Measurements from ENCODE around the gene ADAMTSL1.

ADAMTSL1 gene, protein sequence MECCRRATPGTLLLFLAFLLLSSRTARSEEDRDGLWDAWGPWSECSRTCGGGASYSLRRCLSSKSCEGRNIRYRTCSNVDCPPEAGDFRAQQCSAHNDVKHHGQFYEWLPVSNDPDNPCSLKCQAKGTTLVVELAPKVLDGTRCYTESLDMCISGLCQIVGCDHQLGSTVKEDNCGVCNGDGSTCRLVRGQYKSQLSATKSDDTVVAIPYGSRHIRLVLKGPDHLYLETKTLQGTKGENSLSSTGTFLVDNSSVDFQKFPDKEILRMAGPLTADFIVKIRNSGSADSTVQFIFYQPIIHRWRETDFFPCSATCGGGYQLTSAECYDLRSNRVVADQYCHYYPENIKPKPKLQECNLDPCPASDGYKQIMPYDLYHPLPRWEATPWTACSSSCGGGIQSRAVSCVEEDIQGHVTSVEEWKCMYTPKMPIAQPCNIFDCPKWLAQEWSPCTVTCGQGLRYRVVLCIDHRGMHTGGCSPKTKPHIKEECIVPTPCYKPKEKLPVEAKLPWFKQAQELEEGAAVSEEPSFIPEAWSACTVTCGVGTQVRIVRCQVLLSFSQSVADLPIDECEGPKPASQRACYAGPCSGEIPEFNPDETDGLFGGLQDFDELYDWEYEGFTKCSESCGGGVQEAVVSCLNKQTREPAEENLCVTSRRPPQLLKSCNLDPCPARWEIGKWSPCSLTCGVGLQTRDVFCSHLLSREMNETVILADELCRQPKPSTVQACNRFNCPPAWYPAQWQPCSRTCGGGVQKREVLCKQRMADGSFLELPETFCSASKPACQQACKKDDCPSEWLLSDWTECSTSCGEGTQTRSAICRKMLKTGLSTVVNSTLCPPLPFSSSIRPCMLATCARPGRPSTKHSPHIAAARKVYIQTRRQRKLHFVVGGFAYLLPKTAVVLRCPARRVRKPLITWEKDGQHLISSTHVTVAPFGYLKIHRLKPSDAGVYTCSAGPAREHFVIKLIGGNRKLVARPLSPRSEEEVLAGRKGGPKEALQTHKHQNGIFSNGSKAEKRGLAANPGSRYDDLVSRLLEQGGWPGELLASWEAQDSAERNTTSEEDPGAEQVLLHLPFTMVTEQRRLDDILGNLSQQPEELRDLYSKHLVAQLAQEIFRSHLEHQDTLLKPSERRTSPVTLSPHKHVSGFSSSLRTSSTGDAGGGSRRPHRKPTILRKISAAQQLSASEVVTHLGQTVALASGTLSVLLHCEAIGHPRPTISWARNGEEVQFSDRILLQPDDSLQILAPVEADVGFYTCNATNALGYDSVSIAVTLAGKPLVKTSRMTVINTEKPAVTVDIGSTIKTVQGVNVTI (N-terminal part only)

DNA sequence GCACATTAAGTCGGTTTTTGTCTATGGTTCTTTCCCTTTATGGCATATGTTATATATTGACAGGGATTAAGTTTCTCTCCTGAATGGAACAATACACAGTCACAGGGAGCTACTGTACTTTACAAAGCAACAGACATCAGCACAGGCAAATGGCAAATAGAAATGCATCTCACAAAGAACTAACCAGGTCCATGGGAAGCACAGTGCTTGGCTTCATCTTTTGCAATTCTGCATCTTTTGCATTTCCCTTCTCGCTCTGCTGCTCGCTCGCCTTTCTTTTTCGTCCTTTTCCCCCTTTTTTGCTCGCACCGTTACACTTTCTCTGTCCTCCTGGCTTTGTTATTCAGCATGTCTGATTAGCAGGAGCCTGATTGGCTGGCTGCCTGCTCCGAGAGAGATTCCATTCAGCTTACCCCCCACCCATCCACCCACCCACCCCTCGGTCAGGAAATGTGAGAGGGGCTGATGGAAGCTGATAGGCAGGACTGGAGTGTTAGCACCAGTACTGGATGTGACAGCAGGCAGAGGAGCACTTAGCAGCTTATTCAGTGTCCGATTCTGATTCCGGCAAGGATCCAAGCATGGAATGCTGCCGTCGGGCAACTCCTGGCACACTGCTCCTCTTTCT, at the start of gene ADAMTSL1:
TSS of gene ADAMTSL1 (plus strand) at position 502 of the 628 bp plus-strand sequence. CDS start at position 582, 80 bp downstream.
- DNase-seq, result no peak

DNA sequence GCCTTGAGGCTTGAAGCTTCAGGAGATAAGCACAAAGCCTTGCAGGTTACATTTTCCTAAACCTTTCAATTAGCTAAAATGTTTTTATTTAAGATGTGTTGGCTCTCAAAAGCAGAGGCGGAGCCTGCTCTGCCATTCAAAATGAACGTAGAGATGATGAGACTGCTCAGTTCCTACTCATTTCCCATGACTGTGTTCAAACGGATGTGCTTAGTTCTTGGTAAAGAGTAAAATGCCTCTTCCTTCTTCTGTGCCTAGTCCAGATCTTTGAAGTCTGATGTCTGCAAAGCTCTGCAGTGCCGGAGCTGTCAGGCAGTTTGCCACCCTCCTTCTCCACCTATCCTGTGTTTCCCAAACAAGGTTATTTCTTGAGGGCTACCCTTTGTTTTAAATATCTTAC, 46.3 kb upstream of the ADAMTSL1 start:
- peak; percentile 18 for DNase-seq

DNA sequence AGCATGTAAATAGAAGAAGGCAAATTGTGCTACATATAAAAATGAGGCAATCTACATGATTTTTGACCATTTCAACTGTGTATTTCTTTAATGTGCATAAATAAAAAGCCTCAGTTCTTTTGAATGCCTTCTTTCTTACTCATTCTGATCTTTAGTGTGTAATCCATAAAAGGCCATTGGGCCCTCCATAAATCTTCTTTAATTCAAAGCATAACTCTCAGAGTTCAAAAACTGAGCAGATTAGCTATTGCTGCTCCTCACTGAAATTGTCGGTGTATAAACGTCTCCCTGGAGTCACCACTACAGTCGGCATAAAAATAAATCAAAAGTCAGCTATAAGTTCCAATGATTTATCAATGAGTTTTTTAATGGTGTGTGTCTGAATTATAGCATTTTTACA, 45.3 kb upstream of the ADAMTSL1 start:
- DNase-seq, result no peak

DNA sequence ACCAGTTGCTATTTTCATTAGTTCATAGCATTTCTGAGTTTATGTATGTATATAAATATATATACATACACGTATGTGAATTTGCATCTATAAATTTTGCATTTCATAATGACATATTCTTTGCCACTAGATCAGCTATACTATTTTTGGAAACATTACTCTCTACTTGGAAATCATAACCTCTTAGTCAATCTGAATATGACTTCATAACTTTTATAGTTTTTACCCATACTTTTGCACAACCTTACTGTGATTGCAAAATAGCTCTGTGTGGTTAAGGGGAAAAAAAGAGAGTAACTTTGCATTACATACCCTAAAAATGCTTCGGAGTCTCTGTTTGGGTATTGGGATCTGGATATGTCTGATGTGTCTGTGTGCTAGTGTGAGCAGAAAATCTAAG, 44.9 kb upstream of the ADAMTSL1 start:
- DNase-seq, result peak; percentile 84

DNA sequence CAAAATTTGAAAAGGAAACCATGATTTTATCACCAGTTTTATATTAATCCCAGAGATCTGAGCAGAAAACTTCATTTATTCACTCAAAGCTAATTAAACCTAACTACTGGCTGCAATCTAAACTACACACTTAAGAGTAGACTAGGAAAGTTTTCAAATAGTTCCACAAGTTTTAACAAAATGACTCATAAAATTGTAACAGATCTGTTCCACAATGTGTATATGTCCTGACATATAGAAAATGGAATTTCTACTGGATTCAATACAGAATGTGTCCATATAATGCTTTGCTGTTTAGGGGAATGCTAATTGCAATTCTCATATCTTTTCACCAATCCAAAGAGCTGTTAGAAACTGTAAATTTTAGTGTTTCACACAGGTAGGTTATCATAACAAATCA, 40.3 kb upstream of the ADAMTSL1 start:
- DNase-seq, result no peak

DNA sequence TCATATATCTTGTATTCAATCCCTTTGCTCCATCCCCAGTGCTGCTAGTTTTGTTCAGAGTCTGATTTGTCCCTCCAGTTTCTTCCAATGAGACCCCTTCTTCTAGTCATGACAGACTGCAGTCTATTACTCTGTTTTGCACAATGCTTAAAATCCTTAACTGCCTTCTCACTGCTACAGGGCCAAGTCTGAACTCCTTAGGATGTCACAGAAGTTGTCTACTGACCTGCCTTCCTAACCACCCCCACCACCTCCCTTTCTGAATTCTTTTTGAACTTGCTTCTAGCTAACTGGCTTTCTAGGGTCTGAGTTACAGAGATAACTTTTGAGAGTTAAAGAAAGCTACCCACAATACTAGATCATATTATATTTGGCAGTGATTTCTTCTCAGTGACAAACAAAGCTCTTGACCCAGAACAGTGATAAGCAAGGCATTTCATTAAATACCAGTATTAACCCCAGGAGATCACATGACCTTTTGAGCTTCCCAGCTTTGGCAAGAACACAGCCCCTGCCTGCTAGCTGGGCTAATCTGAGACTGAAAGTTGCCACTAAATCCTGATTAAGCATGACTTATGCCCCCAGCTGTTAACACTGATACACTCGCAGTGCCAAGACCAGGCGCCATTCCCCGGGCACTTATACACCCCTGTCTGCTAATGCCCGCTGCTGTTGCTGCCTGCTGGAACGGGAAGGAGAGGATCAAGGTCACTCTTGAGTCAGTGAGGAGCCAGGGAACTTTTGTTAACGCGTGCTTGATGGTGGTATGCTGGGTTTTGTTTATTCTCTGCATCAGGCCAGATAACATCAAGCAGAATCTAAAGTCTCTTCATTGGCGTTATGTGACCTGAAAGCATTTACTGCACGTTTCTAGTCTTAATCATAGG, 36.4 kb upstream of the ADAMTSL1 start:
- no peak for DNase-seq

DNA sequence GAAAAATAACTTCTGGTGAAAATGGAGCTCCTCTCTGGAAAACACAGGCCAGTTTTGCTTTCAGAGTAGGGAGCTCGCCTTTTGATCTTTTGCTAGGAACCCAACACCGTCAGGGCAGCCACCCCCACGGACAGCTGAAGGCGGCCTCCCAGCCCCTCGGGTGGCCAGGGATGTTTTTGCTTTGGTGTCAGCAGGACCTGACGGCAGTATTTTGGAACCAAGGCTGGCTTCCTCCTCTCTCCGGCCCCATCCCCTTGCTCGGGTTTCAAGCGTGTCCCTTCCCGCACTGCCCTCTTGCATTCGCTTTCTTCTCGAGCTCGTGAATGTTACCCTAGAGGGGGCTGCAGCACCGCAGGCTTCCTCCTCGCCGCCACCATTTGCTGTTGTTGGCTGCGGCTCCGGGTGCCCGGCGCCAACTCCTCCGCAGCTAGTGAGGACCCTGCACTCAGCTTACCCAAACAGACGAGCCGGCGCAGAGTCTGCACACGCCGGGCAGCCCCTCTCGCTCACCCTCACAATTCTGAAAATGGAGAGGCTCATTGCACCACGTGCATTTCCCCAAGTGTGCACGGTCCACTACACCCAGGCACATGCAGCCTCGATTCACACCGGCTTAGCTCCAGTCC, 35.5 kb upstream of the ADAMTSL1 start:
- no peak for DNase-seq

DNA sequence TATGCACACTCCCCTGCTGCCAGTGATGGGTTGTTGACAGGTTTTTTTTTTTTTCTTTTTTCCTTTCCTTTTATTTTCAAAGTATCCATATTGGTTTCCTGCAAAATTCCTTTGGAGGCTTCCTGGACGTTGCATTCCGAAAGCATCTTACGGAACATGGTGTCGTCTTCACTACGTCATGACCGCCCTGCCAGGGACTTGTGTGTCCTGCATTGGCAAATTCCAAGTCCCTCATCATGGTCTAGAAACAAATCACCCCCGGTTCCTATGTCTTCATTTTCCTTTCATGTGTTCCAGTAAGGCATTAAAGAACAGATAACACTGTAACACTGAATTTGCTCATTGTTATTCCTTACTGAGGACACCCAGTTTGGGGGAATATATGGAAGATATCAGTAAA, 35.0 kb upstream of the ADAMTSL1 start:
- no peak for DNase-seq

DNA sequence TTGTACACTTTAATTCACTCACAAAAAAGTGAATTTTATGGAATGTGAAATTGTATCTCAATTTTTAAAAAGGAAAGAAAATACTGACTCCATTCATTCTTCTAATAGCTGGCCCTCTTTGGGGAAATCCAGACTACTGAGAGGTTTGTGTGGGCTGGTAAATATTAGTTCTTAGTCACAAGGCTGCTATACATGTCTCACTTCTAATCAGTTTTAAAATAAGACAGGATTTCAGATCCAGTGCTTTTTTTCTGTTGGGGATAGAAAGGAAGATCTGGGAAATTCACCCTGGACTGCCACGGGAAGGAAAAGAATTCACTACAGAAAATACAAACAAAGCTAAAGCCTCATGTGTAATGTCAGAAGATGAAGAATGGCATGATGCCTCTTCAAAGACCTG, 32.7 kb upstream of the ADAMTSL1 start:
- DNase-seq, result no peak

DNA sequence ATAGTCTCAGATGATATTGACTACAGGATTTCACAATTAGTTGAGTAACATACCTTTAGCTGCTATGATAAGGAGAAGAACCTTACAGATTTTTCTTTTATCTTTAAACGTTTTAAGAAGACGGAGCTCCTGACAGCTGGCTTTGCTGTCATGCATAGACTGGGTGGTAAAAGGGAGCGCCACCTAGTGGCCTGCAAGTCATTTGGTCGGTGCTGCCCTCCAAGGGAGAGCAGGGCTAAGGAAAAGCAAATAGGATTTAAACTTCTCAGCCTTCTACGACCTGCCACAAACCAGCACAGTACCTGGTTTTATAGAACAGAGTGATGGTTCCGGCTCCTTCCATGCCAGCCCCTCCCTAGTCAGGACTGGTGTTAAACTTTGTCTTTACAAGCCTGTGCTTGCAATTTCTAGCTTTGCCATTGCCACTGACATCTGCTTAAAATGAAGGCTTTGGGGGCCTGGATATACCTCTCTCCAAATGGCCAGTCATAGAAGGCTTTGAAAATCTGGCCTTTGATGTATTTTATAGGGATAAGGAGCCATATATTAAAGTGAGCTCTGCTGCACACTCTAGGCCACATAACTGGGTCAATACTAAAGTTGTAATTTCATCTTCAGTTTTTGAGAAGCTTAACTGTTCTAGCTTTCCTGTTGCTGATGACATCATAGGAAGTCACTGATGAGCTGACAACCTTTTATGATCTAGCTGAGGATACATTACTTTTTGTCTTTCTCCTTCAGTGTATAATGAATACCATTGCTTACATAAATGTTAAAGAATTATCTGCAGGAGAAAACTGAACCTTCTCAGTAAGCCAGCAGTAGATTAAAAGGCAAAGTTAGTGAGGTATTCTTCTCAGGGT, 31.1 kb upstream of the ADAMTSL1 start:
- peak; percentile 53 for DNase-seq

DNA sequence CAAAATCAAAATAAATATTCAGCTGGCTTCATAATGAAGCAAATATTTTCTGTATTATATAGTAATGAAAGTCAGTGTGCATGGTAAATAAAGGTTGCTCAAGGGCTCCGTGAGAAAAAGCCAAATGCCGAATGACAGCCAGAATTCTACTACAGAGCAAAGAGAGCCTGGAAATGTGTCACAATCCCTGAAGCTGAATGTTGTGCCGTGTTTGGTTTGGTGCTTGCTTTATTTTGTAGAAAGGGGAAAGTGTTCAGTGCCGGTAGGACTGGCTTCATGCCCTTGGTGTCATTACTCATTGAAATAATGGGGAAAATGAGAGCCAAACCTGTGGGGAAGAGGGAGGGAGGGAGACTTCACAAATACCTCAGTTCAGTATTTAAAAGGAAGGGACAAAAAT, 26.8 kb upstream of the ADAMTSL1 start:
- no peak for DNase-seq

DNA sequence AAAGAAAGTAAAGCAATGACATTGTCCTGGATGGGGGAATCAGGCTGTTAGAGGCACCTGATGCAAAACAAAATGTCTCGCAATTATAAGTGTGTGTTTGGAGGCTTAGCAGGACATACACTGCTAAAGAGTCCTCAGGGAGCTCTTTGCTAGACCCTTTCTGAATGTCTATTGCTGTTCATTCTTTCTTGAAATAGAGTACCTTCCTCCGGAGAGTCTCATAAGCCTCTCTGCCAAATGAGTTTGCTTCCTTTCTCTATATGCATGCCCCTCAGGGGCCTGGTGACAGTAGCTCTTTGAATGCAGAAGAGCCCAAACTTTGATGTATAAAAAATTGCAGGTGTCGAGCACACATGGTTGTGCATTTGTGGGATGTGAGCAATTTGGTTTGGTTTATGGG, 26.4 kb upstream of the ADAMTSL1 start:
- DNase-seq, result no peak

DNA sequence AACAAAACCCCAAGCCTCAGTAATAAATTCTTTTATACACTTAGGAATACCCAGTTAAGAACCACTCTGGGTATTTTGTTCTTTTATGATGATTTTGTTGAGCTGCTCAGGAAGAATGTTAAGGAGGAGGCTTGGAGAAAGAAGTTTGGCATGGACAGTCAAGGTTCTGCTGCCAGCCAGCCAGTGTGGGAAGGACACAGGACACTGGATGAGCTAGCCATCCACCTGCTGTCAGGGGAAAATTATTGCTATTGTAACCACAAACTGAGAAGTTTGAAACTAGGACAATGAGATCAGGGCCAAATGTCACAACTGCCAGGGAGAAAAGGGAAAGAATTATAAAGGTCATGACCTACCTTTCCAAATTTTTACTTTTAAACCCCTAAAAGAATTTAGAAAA, 25.9 kb upstream of the ADAMTSL1 start:
- DNase-seq, result no peak

DNA sequence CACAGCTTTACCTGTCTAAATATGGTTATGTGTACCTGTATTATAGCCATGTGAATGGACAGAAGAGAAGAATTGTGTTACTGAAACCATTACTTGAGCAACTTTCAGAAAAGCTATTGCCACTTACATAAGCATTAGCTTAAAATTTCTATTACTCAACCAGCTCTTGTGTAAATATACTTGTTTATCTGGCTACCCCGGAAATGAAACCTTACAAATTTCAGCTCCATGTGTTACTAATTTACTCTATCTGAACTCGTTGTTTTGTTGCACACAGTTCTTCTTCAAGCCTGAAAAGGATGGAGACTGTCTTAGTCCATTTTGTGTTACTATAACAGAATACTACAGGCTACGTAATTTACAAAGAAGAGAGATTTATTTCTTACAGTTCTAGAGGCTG, 22.5 kb upstream of the ADAMTSL1 start:
- no peak for DNase-seq

DNA sequence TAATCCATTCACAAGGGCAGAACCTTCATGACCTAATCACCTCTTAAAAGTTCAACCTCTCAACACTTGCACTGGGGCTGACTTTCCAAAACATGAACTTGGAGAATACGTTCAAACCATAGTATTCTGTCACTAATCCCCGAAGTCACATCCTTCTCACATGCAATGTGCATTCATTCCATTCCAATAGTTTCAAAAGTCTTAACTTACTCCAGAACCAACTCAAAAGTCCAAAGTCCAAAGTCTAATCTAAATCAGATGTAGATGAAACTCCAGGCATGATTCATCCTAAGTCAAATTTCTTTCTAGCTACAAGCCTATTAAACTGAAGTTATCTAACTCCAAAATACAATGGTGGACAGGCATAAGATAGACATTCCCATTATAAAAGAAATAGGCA, 21.7 kb upstream of the ADAMTSL1 start:
- DNase-seq, result no peak

DNA sequence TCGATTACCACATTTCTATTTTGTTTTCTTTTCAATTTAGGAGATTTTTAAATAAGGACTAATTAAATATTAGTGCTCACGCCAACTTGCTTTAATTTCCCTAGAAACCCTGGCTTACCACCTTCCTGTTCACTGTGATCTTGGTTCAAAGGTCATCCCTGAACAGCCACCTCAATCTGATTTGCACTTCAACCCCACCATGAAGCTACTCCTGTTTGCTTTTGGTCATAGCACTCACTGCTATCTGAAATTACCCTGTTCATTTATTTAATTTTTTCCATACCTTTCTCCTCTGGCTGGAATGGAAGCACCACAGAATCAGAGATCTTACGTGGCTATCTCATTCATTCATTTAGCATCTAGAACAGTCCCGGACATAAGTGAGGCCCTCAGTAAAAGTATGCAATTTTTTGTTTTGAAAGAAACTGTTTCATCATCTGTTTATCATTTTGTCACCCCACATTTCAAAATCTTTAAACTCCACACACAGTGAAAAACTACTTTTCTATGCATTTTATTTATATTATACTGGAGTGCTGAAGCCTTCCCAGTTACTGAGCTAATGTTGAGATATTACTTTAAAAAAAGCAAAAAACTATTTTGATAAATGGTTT, 17.2 kb upstream of the ADAMTSL1 start:
- no peak for DNase-seq

DNA sequence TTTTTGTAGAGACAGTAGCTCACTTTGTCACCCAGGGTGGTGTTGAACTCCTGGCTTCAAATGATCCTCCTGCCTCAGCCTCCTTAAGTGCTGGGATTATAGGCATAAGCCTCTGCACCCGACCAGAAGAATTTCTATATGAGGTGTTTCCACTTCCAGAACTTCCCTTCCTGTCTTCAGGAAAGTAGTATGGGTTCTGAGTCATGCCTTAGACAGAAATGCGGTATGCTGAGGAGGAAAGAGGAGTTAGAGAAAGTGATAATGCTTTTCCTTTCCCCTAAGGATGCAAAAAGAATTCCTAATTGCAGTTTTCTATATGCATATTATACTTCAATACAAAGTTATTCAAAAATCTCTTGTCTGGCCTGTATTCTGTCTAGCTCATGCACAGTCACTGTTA, 16.4 kb upstream of the ADAMTSL1 start:
- DNase-seq, result no peak

DNA sequence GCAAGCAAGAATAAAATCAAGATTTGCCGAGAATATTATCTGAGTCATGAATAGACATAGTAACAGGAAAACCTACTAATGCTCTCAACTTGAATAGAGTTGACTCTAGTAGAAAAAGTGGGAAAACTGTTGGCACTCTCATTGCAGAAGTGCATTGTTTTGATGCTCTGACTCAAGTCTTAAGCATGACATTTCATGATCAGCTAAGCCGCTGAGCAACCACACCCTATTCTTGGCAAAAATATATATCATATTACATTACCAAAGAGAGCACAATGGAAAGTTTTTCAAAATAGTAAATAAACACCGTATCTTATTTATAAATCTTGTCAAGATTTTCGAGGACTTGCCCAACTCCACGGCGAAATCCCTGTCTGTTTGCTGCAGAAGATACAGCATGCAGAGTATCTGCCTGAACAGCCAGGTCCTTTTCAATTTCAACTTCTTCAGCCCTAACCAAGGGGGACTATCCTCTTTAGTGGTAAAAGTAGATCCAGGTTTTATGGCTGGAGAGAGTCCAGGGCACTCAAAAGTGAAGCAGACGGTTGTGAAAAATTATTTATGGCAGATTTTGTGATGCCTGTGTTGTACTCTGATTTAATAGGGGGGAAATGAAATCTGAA, 13.9 kb upstream of the ADAMTSL1 start:
- no peak for DNase-seq

DNA sequence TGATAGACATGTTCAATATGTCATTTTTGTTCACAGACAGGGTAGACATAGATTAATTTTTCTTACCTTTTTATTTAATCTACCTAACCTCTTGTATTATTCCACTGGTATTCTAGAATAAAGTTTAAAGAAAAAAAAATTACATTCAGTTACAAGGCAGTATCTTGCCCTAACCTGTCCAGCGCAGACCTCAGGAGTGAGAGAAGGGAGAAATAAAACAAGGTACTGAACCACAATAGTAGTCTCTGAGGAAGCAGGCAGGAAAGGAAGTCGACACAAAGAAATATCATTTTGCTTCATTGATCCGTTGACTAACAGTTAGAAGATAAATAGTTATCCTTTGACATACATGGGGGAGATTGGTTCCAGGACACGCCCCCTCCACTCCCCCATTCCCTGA, 12.5 kb upstream of the ADAMTSL1 start:
- DNase-seq, result no peak

All from MV-4-11 (cell line).